ENCODE data around the gene RBMS1.

DNA sequence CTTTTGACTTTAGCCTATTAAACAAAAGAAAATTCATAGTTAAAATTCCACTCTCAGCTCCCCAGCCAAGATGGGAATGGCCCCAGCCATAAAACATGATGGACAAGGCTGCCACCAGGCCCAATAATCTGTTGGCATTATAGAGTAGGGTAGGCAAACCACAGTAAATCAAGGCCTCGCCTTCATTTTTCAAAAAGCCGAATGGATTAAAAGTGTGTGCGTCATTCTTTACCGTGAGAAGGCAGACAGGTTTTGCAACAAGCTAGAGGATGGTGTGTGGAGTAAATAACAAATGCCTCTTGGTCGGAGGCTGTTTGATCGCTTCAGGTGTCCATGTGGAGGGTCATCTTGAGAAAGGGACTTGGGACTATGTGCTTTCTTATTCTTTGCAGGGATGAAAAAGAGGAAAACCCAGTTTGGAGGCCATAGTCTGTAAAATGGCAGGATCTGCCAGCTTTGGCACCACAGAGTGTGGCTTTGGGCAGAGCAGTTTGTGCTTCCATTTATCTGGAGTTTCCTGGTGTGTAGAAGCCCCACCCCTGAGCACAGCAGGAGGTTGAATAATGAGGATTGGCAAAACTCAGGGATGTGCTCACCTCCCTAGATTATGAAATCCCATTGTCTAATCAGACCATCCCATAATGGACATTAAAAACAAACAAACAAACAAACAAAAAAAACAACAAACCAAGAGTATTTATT, 236.4 kb downstream of the RBMS1 start:
- TF ChIP-seq, protein P1, sequence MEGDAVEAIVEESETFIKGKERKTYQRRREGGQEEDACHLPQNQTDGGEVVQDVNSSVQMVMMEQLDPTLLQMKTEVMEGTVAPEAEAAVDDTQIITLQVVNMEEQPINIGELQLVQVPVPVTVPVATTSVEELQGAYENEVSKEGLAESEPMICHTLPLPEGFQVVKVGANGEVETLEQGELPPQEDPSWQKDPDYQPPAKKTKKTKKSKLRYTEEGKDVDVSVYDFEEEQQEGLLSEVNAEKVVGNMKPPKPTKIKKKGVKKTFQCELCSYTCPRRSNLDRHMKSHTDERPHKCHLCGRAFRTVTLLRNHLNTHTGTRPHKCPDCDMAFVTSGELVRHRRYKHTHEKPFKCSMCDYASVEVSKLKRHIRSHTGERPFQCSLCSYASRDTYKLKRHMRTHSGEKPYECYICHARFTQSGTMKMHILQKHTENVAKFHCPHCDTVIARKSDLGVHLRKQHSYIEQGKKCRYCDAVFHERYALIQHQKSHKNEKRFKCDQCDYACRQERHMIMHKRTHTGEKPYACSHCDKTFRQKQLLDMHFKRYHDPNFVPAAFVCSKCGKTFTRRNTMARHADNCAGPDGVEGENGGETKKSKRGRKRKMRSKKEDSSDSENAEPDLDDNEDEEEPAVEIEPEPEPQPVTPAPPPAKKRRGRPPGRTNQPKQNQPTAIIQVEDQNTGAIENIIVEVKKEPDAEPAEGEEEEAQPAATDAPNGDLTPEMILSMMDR (IDR thresholded peaks at IDR 0.05): no peak
- TF ChIP-seq POLR2A (IDR thresholded peaks at IDR 0.05): no peak

Data from esophagus squamous epithelium (tissue), 4 donors.